ENCODE measurements around the gene SLC22A4. TPM values are rescaled to one million over a fixed set of nuclear protein-coding genes. Genes with fewer than 3 reads are reported as not detected.

SLC22A4 gene
- total and polyA plus RNA-seq, 2 of the 8 experiments (the other 6 are each of a cell fraction or from before 2014, with no cell fraction given): 0.45 to 0.60 TPM

DNA sequence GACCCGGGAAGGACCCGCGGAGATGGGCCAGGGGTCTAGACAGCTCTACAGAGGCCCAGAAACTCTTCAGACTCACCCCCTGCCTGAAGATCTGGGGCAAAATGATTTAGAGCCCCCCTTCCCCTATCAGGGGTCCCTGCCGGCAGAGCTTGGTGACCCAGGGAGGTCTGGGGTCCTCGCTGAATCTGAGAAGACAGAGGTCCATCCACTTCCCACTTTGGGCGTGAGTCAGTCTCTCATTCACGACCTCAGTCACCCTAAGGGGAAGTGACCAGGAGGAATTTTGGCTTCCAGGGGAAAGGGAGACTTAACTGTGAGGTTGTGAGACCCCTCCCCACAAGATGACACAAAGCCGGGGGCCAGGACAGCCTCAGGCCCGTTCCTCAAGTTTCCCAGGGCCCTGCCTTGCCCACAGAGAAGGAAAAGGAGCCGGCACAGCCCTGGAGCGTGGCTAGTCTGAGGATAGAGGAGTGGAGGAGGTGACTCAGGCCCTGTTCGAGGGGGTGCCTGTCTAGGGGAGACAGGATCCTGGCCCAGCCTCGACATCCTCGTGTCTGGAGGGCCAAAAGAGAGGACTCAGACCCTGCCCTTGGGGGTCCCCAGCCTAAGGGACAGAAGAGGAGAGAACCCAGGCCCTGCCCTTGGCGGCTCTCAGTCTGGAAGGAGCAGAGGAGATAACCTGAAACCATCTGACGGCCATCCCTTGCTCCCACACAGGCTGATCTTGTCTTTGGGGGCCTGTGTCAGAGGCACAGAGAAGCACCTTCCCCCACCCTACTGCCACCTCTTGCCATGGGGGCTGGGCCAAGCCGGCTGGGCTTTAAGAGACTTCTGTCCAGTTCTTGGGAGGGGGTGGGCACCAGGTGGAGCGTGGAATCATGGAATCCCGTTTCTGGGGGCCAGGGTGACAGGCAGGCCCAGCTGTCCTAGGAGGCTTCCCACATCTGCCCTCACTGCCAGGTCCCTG lies 35.8 kb upstream of the SLC22A4 start:
- peak overlapping the region; percentile 22 for H3K56ac ChIP-seq (replicated peaks; ENCODE audit: insufficient read length, low read depth, low read length)
- POLR2A ChIA-PET (ENCODE audit: partially characterized antibody): interaction anchor here (1.2 to 1.4 kb wide), 2 partner anchors 9 to 36 kb away, joined by 4 to 5 read pairs; partner anchors contain the start of gene SLC22A4
- H2BK20ac ChIP-seq (ENCODE audit: low read length): no peak overlapping the region
- H3K79me1 ChIP-seq (ENCODE audit: low read depth, low read length): no peaks in the 10 kb centered on the region; the same call in 1 of the 2 replicates
- H2AK5ac ChIP-seq (ENCODE audit: low read depth, low read length): no peak overlapping the region
- H4K91ac ChIP-seq (replicated peaks; ENCODE audit: insufficient read length, low read length): no peak overlapping the region
- peaks cover 10% of the 10 kb centered on the region; the same call in 1 of the 2 replicates for H3K23me2 ChIP-seq (ENCODE audit: low read depth, low read length)
- H3K79me2 ChIP-seq (ENCODE audit: control insufficient read depth in 1 of 2, insufficient read depth in 2 of 2, low read length in 2 of 2): no peaks in the 10 kb centered on the region
- H4K20me1 ChIP-seq (replicated peaks in 1 of 2; ENCODE audit: control insufficient read depth in 1 of 2, insufficient read depth in 2 of 2, low read length in 2 of 2): no peaks in the 10 kb centered on the region
- no peak overlapping the region for H3K27ac ChIP-seq (ENCODE audit: low read depth, low read length)
- peaks cover 0 to 10% (median 9%) of the 10 kb centered on the region in 4 experiments; a peak in 3 of 7 replicates for H3K27me3 ChIP-seq (replicated peaks in 1 of 4; ENCODE audit: control insufficient read depth in 3 of 4, extremely low read depth in 1 of 4, insufficient read depth in 3 of 4, low read length in 3 of 4)
- peak overlapping the region in 1 of 4 experiments; percentile 67; a peak in 1 of 7 replicates for H3K9ac ChIP-seq (replicated peaks in 1 of 4; ENCODE audit: extremely low read depth in 1 of 4, low read depth in 3 of 4, low read length in 3 of 4)
- FAIRE-seq (no peak), DNase-seq (ENCODE audit: low read depth in 1 of 2, low spot score in 2 of 2) (no peak)
- no peak overlapping the region for H2BK5ac ChIP-seq (ENCODE audit: low read depth, low read length)
- no peak overlapping the region for H2BK15ac ChIP-seq (ENCODE audit: low read length)
- peak overlapping the region; percentile 74 to 81 for H3K4me2 ChIP-seq (ENCODE audit: insufficient read depth in 1 of 2, low read depth in 2 of 2, low read length in 2 of 2)
- H3K23ac ChIP-seq (ENCODE audit: insufficient read length): no peak overlapping the region
- H2AFZ ChIP-seq (ENCODE audit: low read length): no peak overlapping the region
- WGBS, 2 experiments (ENCODE audit: extremely low coverage in 1 of 2, insufficient coverage in 1 of 2, insufficient read length in 1 of 2, insufficient replicate concordance in 2 of 2, low coverage in 1 of 2, low lambda C conversion rate in 2 of 2, missing lambda C conversion rate in 1 of 2): 75% methylated on average over 18 of the region's 19 CpGs; no CpG with 5 or more reads in 1 of the 2 experiments
- H2BK120ac ChIP-seq (replicated peaks; ENCODE audit: low read depth, low read length): no peak overlapping the region
- no peak overlapping the region for H3K4ac ChIP-seq (replicated peaks; ENCODE audit: insufficient read length, low read depth, low read length)
- no peak overlapping the region for H4K5ac ChIP-seq (ENCODE audit: insufficient read length, low read depth, low read length)
- H3K9me3 ChIP-seq (ENCODE audit: insufficient read depth in 2 of 2, low read depth in 1 of 2, low read length in 1 of 2): no peaks in the 10 kb centered on the region
- CTCF ChIA-PET (ENCODE audit: partially characterized antibody): interaction anchor here (0.9 to 5.2 kb wide), 4 partner anchors 14 to 154 kb away, joined by 4 to 40 read pairs (median 8); no protein-coding TSS in a partner anchor
- no peak overlapping the region; the same call in 1 of the 2 replicates for H4K8ac ChIP-seq (ENCODE audit: extremely low read depth, insufficient read depth, low read length)
- no peak overlapping the region for H3K14ac ChIP-seq (ENCODE audit: insufficient read length)
- no peaks in the 10 kb centered on the region for H3K36me3 ChIP-seq (ENCODE audit: control insufficient read depth in 2 of 4, insufficient read depth in 4 of 4, low read length in 3 of 4)
- no peak overlapping the region for H2BK12ac ChIP-seq (ENCODE audit: low read depth, low read length)
- 0 out of 2 replicates have a peak overlapping the region, but pooled peaks have one; percentile 87 for H3K18ac ChIP-seq (ENCODE audit: extremely low read depth, low read length)
- peak overlapping the region; percentile 50 to 63 (median 60) for H3K4me3 ChIP-seq (ENCODE audit: extremely low read depth in 1 of 4, insufficient read depth in 2 of 4, low read depth in 3 of 4, low read length in 4 of 4)
- peaks cover 0 to 19% (median 6%) of the 10 kb centered on the region in 4 experiments; a peak in 6 of 7 replicates for H3K4me1 ChIP-seq (replicated peaks in 1 of 4; ENCODE audit: control insufficient read depth in 3 of 4, insufficient read depth in 4 of 4, low read length in 3 of 4)
- TF ChIP-seq KDM1A (IDR thresholded peaks at IDR 0.05; ENCODE audit: borderline replicate concordance, low read length): no peak
- TF ChIP-seq RAD21 (IDR thresholded peaks at IDR 0.05 in 1 of 2, conservative IDR thresholded peaks at IDR 0.05 in 1 of 2; ENCODE audit: low read depth in 2 of 2, low read length in 2 of 2): no peak
- no peak for TF ChIP-seq TAF1 (IDR thresholded peaks at IDR 0.05; ENCODE audit: low read depth, low read length)
- no peak for TF ChIP-seq NRF1 (IDR thresholded peaks at IDR 0.05; ENCODE audit: low read depth, low read length)
- TF ChIP-seq ATF3 (IDR thresholded peaks at IDR 0.05; ENCODE audit: insufficient read depth, low read depth, low read length): no peak
- TF ChIP-seq SIN3A (conservative IDR thresholded peaks at IDR 0.05 in 1 of 2, IDR thresholded peaks at IDR 0.05 in 1 of 2; ENCODE audit: low read depth in 1 of 2, low read length in 2 of 2): no peak
- TF ChIP-seq MAX (IDR thresholded peaks at IDR 0.05): no peak
- TF ChIP-seq HDAC2 (IDR thresholded peaks at IDR 0.05; ENCODE audit: borderline replicate concordance in 1 of 2, low read depth in 2 of 2, low read length in 2 of 2): no peak

Measured in H1 (cell line).